ENCODE results near the gene PGRMC2.

Gene PGRMC2

GRCh38 chr4:128241019-128241418 is 46.6 kb downstream of the PGRMC2 start:
- H3K4me3 ChIP-seq (ENCODE audit: low read depth, low read length): no peak overlapping the region
- no peak overlapping the region for H3K27ac ChIP-seq (ENCODE audit: extremely low read depth, low read depth, low read length)
- H3K36me3 ChIP-seq (ENCODE audit: control insufficient read depth in 2 of 2, insufficient read depth in 1 of 2, low read length in 2 of 2): no peaks in the 10 kb centered on the region
- POLR2A ChIA-PET: no interaction called here
- CTCF ChIA-PET: no interaction called here
- no peaks in the 10 kb centered on the region for H3K9me3 ChIP-seq (ENCODE audit: control insufficient read depth, insufficient read depth, low read depth, low read length)
- TF ChIP-seq ZNF600 (tag by site-specific recombination; IDR thresholded peaks at IDR 0.05) (no peak), ZNF16 (tag by site-specific recombination; IDR thresholded peaks at IDR 0.05; ENCODE audit: low read depth) (no peak), ZNF391 (tag by site-specific recombination; IDR thresholded peaks at IDR 0.05; ENCODE audit: borderline replicate concordance, low read depth) (no peak), ZNF433 (tag by site-specific recombination; IDR thresholded peaks at IDR 0.05; ENCODE audit: low read depth) (no peak), ZNF423 (tag by site-specific recombination; IDR thresholded peaks at IDR 0.05) (no peak), ZNF677 (tag by site-specific recombination; IDR thresholded peaks at IDR 0.05) (no peak), ZNF654 (tag by site-specific recombination; IDR thresholded peaks at IDR 0.05; ENCODE audit: low read depth) (no peak), ZNF24 (tag by site-specific recombination; IDR thresholded peaks at IDR 0.05) (no peak), ZNF580 (tag by site-specific recombination; IDR thresholded peaks at IDR 0.05) (no peak), ZNF555 (tag by site-specific recombination; conservative IDR thresholded peaks at IDR 0.05) (no peak), MZF1 (tag by site-specific recombination; IDR thresholded peaks at IDR 0.05; ENCODE audit: borderline replicate concordance) (no peak), ZNF404 (tag by site-specific recombination; IDR thresholded peaks at IDR 0.05) (no peak), SP3 (tag by site-specific recombination; IDR thresholded peaks at IDR 0.05) (no peak)
- TF ChIP-seq, protein P1, sequence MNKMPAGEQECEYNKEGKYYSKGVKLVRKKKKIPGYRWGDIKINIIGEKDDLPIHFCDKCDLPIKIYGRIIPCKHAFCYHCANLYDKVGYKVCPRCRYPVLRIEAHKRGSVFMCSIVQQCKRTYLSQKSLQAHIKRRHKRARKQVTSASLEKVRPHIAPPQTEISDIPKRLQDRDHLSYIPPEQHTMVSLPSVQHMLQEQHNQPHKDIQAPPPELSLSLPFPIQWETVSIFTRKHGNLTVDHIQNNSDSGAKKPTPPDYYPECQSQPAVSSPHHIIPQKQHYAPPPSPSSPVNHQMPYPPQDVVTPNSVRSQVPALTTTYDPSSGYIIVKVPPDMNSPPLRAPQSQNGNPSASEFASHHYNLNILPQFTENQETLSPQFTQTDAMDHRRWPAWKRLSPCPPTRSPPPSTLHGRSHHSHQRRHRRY (tag by site-specific recombination; IDR thresholded peaks at IDR 0.05): no peak
- no peaks in the 10 kb centered on the region for H3K4me1 ChIP-seq (ENCODE audit: control insufficient read depth, insufficient read depth, low read length)

- no peaks in the 10 kb centered on the region for H3K4me1 ChIP-seq (ENCODE audit: control insufficient read depth, insufficient read depth, low read length)
- no peaks in the 10 kb centered on the region for H3K36me3 ChIP-seq (ENCODE audit: control insufficient read depth in 2 of 2, insufficient read depth in 1 of 2, low read length in 2 of 2)
- H3K4me3 ChIP-seq (ENCODE audit: low read depth, low read length): no peak overlapping the region
- ChIA-PET CTCF (interaction anchor here (0.7 kb wide), 1 partner anchor 29 kb away, joined by 4 read pairs; no protein-coding TSS in a partner anchor), POLR2A (no interaction called here)
- H3K27ac ChIP-seq (ENCODE audit: extremely low read depth, low read depth, low read length): no peak overlapping the region
- no peaks in the 10 kb centered on the region for H3K9me3 ChIP-seq (ENCODE audit: control insufficient read depth, insufficient read depth, low read depth, low read length)
- TF ChIP-seq ZNF112 (tag by site-specific recombination; IDR thresholded peaks at IDR 0.05) (no peak), ZNF776 (tag by site-specific recombination; IDR thresholded peaks at IDR 0.05; ENCODE audit: borderline replicate concordance) (no peak), ZNF521 (tag by site-specific recombination; IDR thresholded peaks at IDR 0.05) (no peak), HOXD13 (CRISPR knock-in tag; IDR thresholded peaks at IDR 0.05; ENCODE audit: borderline replicate concordance) (no peak), ZNF16 (tag by site-specific recombination; IDR thresholded peaks at IDR 0.05; ENCODE audit: low read depth) (no peak), ZNF677 (tag by site-specific recombination; IDR thresholded peaks at IDR 0.05) (peak; percentile 86)
- TF ChIP-seq, protein P2, sequence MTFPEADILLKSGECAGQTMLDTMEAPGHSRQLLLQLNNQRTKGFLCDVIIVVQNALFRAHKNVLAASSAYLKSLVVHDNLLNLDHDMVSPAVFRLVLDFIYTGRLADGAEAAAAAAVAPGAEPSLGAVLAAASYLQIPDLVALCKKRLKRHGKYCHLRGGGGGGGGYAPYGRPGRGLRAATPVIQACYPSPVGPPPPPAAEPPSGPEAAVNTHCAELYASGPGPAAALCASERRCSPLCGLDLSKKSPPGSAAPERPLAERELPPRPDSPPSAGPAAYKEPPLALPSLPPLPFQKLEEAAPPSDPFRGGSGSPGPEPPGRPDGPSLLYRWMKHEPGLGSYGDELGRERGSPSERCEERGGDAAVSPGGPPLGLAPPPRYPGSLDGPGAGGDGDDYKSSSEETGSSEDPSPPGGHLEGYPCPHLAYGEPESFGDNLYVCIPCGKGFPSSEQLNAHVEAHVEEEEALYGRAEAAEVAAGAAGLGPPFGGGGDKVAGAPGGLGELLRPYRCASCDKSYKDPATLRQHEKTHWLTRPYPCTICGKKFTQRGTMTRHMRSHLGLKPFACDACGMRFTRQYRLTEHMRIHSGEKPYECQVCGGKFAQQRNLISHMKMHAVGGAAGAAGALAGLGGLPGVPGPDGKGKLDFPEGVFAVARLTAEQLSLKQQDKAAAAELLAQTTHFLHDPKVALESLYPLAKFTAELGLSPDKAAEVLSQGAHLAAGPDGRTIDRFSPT (tag by site-specific recombination; IDR thresholded peaks at IDR 0.05): no peak
Observed at GRCh38 chr4:128234836-128235235, 52.8 kb downstream of the PGRMC2 start.

DNA sequence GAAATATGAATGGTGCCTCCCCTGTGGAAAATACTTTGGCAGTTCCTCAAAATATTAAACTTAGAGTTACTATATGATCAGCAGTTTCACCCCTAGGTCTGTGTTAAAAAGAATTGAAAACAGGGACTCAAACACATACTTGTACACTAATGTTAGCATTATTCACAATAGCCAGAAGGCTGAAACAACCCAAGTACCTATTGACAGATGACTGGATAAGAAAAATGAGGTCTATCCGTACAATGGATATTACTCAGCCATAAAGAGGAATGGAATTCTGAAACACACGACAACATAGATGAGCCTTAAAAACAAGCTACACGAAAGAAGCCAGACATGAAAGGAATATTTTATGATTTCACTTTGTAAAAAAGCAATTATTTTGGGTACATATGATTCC is 54.9 kb downstream of the PGRMC2 start:
- H3K27ac ChIP-seq (ENCODE audit: extremely low read depth, low read depth, low read length): no peak overlapping the region
- POLR2A ChIA-PET: no interaction called here
- no peak overlapping the region for H3K4me3 ChIP-seq (ENCODE audit: low read depth, low read length)
- CTCF ChIA-PET: no interaction called here
- no peaks in the 10 kb centered on the region for H3K9me3 ChIP-seq (ENCODE audit: control insufficient read depth, insufficient read depth, low read depth, low read length)
- no peaks in the 10 kb centered on the region for H3K4me1 ChIP-seq (ENCODE audit: control insufficient read depth, insufficient read depth, low read length)
- no peaks in the 10 kb centered on the region for H3K36me3 ChIP-seq (ENCODE audit: control insufficient read depth in 2 of 2, insufficient read depth in 1 of 2, low read length in 2 of 2)
- TF ChIP-seq ZNF24 (tag by site-specific recombination; IDR thresholded peaks at IDR 0.05): no peak
- TF ChIP-seq, protein P3, sequence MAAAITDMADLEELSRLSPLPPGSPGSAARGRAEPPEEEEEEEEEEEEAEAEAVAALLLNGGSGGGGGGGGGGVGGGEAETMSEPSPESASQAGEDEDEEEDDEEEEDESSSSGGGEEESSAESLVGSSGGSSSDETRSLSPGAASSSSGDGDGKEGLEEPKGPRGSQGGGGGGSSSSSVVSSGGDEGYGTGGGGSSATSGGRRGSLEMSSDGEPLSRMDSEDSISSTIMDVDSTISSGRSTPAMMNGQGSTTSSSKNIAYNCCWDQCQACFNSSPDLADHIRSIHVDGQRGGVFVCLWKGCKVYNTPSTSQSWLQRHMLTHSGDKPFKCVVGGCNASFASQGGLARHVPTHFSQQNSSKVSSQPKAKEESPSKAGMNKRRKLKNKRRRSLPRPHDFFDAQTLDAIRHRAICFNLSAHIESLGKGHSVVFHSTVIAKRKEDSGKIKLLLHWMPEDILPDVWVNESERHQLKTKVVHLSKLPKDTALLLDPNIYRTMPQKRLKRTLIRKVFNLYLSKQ (tag by site-specific recombination; IDR thresholded peaks at IDR 0.05; ENCODE audit: borderline replicate concordance): no peak
- TF ChIP-seq, protein P4, sequence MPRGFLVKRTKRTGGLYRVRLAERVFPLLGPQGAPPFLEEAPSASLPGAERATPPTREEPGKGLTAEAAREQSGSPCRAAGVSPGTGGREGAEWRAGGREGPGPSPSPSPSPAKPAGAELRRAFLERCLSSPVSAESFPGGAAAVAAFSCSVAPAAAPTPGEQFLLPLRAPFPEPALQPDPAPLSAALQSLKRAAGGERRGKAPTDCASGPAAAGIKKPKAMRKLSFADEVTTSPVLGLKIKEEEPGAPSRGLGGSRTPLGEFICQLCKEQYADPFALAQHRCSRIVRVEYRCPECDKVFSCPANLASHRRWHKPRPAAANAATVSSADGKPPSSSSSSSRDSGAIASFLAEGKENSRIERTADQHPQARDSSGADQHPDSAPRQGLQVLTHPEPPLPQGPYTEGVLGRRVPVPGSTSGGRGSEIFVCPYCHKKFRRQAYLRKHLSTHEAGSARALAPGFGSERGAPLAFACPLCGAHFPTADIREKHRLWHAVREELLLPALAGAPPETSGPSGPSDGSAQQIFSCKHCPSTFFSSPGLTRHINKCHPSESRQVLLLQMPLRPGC (tag by site-specific recombination; IDR thresholded peaks at IDR 0.05): no peak
